NCI-H526 treated with DMSO at 0.1 percent for 48 hours (cell line): ENCODE results near the gene SNX4.

Source experiments
- DNase-seq: peaks from one replicate; lab custom pipeline; 2025; lab: John Stamatoyannopoulos, UW

Gene SNX4

GRCh38 chr3:125403789-125404188 lies 116.2 kb downstream of the SNX4 start:
- no peak for DNase-seq

- DNase-seq = no peak
Measured at GRCh38 chr3:125402639-125403038, 117.4 kb downstream of the SNX4 start.

- no peak for DNase-seq
Measured at GRCh38 chr3:125401402-125401801, 118.6 kb downstream of the SNX4 start.

GRCh38 chr3:125398952-125399351 lies 121.0 kb downstream of the SNX4 start:
- DNase-seq = peak; percentile 78
